Neural progenitor cell (in vitro differentiated cells): ENCODE data around the gene S100A9. TPM values are rescaled to one million over a fixed set of nuclear protein-coding genes. Genes with fewer than 3 reads are reported as not detected.

Source experiments
- DNase-seq: peaks from one replicate; pipeline ENCODE4 v3.0.0-alpha.2; 2016; ENCODE audit warnings: low spot score
- H2AFZ ChIP-seq: fragments of 200-600 bp; sonication (generic); replicated peaks from 2 replicates; pipeline ENCODE4 v1.6.1; 2016; ENCODE audit warnings: antibody characterized with exemption
- H3F3A ChIP-seq: fragments of 200-600 bp; sonication (generic); 2 replicates; pipeline ENCODE4 v1.6.1; 2016; ENCODE audit warnings: antibody characterized with exemption, low read depth
- H3K27ac ChIP-seq: fragments of 200-600 bp; sonication (generic); 2 replicates; pipeline ENCODE4 v1.5.1; 2016; ENCODE audit warnings: mild to moderate bottlenecking
- H3K27me3 ChIP-seq: fragments of 200-600 bp; sonication (generic); 2 replicates; pipeline ENCODE4 v1.6.1; 2016; ENCODE audit warnings: mild to moderate bottlenecking, moderate library complexity
- H3K36me3 ChIP-seq: fragments of 200-600 bp; sonication (generic); 2 replicates; pipeline ENCODE4 v1.5.1; 2016
- H3K4me1 ChIP-seq: fragments of 200-600 bp; sonication (generic); 2 replicates; pipeline ENCODE4 v1.6.1; 2016; ENCODE audit warnings: mixed run types
- H3K4me2 ChIP-seq: fragments of 200-600 bp; sonication (generic); 2 replicates; pipeline ENCODE4 v1.6.1; 2016
- H3K4me3 ChIP-seq: fragments of 200-600 bp; sonication (generic); 2 replicates; pipeline ENCODE4 v1.5.1; 2016
- H3K79me2 ChIP-seq: fragments of 200-600 bp; sonication (generic); 2 replicates; pipeline ENCODE4 v1.6.1; 2016; ENCODE audit warnings: low read depth
- H3K9ac ChIP-seq: fragments of 200-600 bp; sonication (generic); 2 replicates; pipeline ENCODE4 v1.6.1; 2016
- H3K9me3 ChIP-seq: fragments of 200-600 bp; sonication (generic); 2 replicates; pipeline ENCODE4 v1.5.1; 2016; ENCODE audit warnings: low read depth
- H4K20me1 ChIP-seq: fragments of 200-600 bp; sonication (generic); 2 replicates; pipeline ENCODE4 v1.6.1; 2016; ENCODE audit warnings: low read depth
- H3K27ac Mint-ChIP-seq: 3 replicates; pipeline ENCODE4 v1.8.0; 2021; ENCODE audit warnings: mixed read lengths
- H3K27me3 Mint-ChIP-seq: 2 replicates; pipeline ENCODE4 v1.8.0; 2022; ENCODE audit warnings: low read depth, mild to moderate bottlenecking, inconsistent platforms, moderate library complexity, mixed read lengths; ENCODE audit not compliant: insufficient read depth
- H3K36me3 Mint-ChIP-seq: 3 replicates; pipeline ENCODE4 v1.8.0; 2021; ENCODE audit warnings: mixed read lengths
- H3K4me1 Mint-ChIP-seq: 3 replicates; pipeline ENCODE4 v1.8.0; 2021; ENCODE audit warnings: mixed read lengths
- H3K4me3 Mint-ChIP-seq: 3 replicates; pipeline ENCODE4 v1.8.0; 2021; ENCODE audit warnings: mild to moderate bottlenecking, moderate library complexity, mixed read lengths
- H3K9me3 Mint-ChIP-seq: 3 replicates; pipeline ENCODE4 v1.8.0; 2020; ENCODE audit warnings: mixed read lengths
- CTCF ChIP-seq: fragments of 200-600 bp; sonication (generic); IDR thresholded peaks from 2 replicates; pipeline ENCODE4 v1.5.1; 2017; ENCODE audit warnings: antibody characterized with exemption, mild to moderate bottlenecking
- EZH2 ChIP-seq: fragments of 200-600 bp; sonication (generic); IDR thresholded peaks from 2 replicates; pipeline ENCODE4 v1.6.1; 2017; ENCODE audit warnings: antibody characterized with exemption, mild to moderate bottlenecking, moderate library complexity
- EZH2phosphoT487 ChIP-seq: fragments of 200-600 bp; sonication (generic); IDR thresholded peaks from 2 replicates; pipeline ENCODE4 v1.6.1; 2017; ENCODE audit warnings: antibody characterized with exemption
- total RNA-seq: library from RNA; depleted of rRNA; stranded (reverse); fragments of >200 nt; gene quantifications from 2 replicates; pipeline ENCODE4 v1.2.3, GENCODE V29; 2015; ENCODE audit warnings: low replicate concordance

The S100A9 gene
- total RNA-seq, 1 donor from 2014 or later: not detected

GRCh38 chr1:153349363-153350320, 8.0 kb upstream of the S100A9 start:
- Mint-ChIP-seq H3K9me3 (no peaks in the 10 kb centered on the region), H3K36me3 (no peaks in the 10 kb centered on the region), H3K27ac (peak overlapping the region; percentile 28), H3K4me3 (no peak overlapping the region), H3K27me3 (peaks cover 7% of the 10 kb centered on the region), H3K4me1 (no peaks in the 10 kb centered on the region)
- H3K36me3 ChIP-seq: no peaks in the 10 kb centered on the region
- no peak overlapping the region for H2AFZ ChIP-seq
- no peak overlapping the region for H3K4me2 ChIP-seq
- TF ChIP-seq EZH2phosphoT487 (no peak), CTCF (no peak), EZH2 (no peak)
- no peak overlapping the region for H3K4me3 ChIP-seq
- no peaks in the 10 kb centered on the region for H3K9me3 ChIP-seq
- no peaks in the 10 kb centered on the region for H3F3A ChIP-seq
- no peak overlapping the region for H3K9ac ChIP-seq
- no peak for DNase-seq
- peaks cover 19% of the 10 kb centered on the region for H3K27me3 ChIP-seq
- no peaks in the 10 kb centered on the region for H3K4me1 ChIP-seq
- H3K79me2 ChIP-seq: no peaks in the 10 kb centered on the region
- no peak overlapping the region for H3K27ac ChIP-seq
- H4K20me1 ChIP-seq: no peaks in the 10 kb centered on the region

GRCh38 chr1:153350321-153350957, 7.2 kb upstream of the S100A9 start:
- Mint-ChIP-seq H3K36me3 (no peaks in the 10 kb centered on the region), H3K4me1 (no peaks in the 10 kb centered on the region), H3K27ac (no peak overlapping the region), H3K4me3 (no peak overlapping the region), H3K27me3 (peaks cover 7% of the 10 kb centered on the region), H3K9me3 (no peaks in the 10 kb centered on the region)
- Histone ChIP-seq H3K27ac (no peak overlapping the region), H3K27me3 (peaks cover 19% of the 10 kb centered on the region), H3K4me1 (no peaks in the 10 kb centered on the region), H3K36me3 (no peaks in the 10 kb centered on the region), H3K79me2 (no peaks in the 10 kb centered on the region), H3K9me3 (no peaks in the 10 kb centered on the region), H3K4me3 (no peak overlapping the region), H3K9ac (no peak overlapping the region), H3K4me2 (no peak overlapping the region), H3F3A (no peaks in the 10 kb centered on the region), H2AFZ (no peak overlapping the region), H4K20me1 (no peaks in the 10 kb centered on the region)
- no peak for DNase-seq
- TF ChIP-seq CTCF: no peak
- TF ChIP-seq EZH2phosphoT487: no peak

- no peaks in the 10 kb centered on the region for H3K9me3 ChIP-seq
- no peak overlapping the region for H3K27ac Mint-ChIP-seq
- TF ChIP-seq CTCF (peak; percentile 94), EZH2phosphoT487 (no peak)
- no peaks in the 10 kb centered on the region for H3K79me2 ChIP-seq
- H3K4me2 ChIP-seq: no peak overlapping the region
- H3K9me3 Mint-ChIP-seq: no peaks in the 10 kb centered on the region
- no peak overlapping the region for H3K4me3 ChIP-seq
- no peak overlapping the region for H2AFZ ChIP-seq
- peaks cover 12% of the 10 kb centered on the region for H3K27me3 Mint-ChIP-seq
- no peaks in the 10 kb centered on the region for H3K4me1 ChIP-seq
- no peaks in the 10 kb centered on the region for H3K36me3 Mint-ChIP-seq
- no peak overlapping the region for H3K27ac ChIP-seq
- peak; percentile 77 for DNase-seq
- H3F3A ChIP-seq: no peaks in the 10 kb centered on the region
- no peak overlapping the region for H3K9ac ChIP-seq
- H3K36me3 ChIP-seq: no peaks in the 10 kb centered on the region
- H3K4me1 Mint-ChIP-seq: no peaks in the 10 kb centered on the region
- no peak overlapping the region for H3K4me3 Mint-ChIP-seq
- H3K27me3 ChIP-seq: peaks cover 19% of the 10 kb centered on the region
- H4K20me1 ChIP-seq: no peaks in the 10 kb centered on the region
Measured at GRCh38 chr1:153352523-153352922, 5.1 kb upstream of the S100A9 start.
